Measurements from ENCODE around the gene ZNF438.

Gene ZNF438

GRCh38 chr10:30865141-30865926 lies 166.3 kb downstream of the ZNF438 start:
- TF ChIP-seq NFIC (IDR thresholded peaks at IDR 0.05) (no peak), CEBPB (IDR thresholded peaks at IDR 0.05) (no peak), RAD21 (IDR thresholded peaks at IDR 0.05; ENCODE audit: low read depth) (no peak), USF1 (IDR thresholded peaks at IDR 0.05) (no peak), FOXM1 (IDR thresholded peaks at IDR 0.05; ENCODE audit: borderline replicate concordance, low read depth) (no peak), TAF1 (IDR thresholded peaks at IDR 0.05; ENCODE audit: low read depth) (no peak), REST (IDR thresholded peaks at IDR 0.05; ENCODE audit: low read depth) (no peak), EGR1 (IDR thresholded peaks at IDR 0.05) (no peak), CREB1 (IDR thresholded peaks at IDR 0.05; ENCODE audit: low read depth) (no peak)

- no peak for TF ChIP-seq TEAD4 (IDR thresholded peaks at IDR 0.05)
- no peak for TF ChIP-seq TAF1 (IDR thresholded peaks at IDR 0.05; ENCODE audit: low read depth)
- TF ChIP-seq EP300 (IDR thresholded peaks at IDR 0.05; ENCODE audit: borderline replicate concordance), result no peak
- TF ChIP-seq CEBPB (IDR thresholded peaks at IDR 0.05), result no peak
- no peak for TF ChIP-seq CREB1 (IDR thresholded peaks at IDR 0.05; ENCODE audit: low read depth)
- TF ChIP-seq ZBTB7A (IDR thresholded peaks at IDR 0.05; ENCODE audit: low read depth), result no peak
- TF ChIP-seq EGR1 (IDR thresholded peaks at IDR 0.05), result no peak
- TF ChIP-seq USF1 (IDR thresholded peaks at IDR 0.05), result no peak
- TF ChIP-seq FOXM1 (IDR thresholded peaks at IDR 0.05; ENCODE audit: borderline replicate concordance, low read depth), result no peak
- no peak for TF ChIP-seq TCF12 (IDR thresholded peaks at IDR 0.05; ENCODE audit: low read depth)
- no peak for TF ChIP-seq YY1 (IDR thresholded peaks at IDR 0.05; ENCODE audit: low read depth)
- TF ChIP-seq NFIC (IDR thresholded peaks at IDR 0.05), result no peak
- TF ChIP-seq MAX (IDR thresholded peaks at IDR 0.05), result no peak
Observed at GRCh38 chr10:30863516-30864210, 168.0 kb downstream of the ZNF438 start.

GRCh38 chr10:30862486-30862885 lies 169.2 kb downstream of the ZNF438 start:
- TF ChIP-seq TAF1 (IDR thresholded peaks at IDR 0.05; ENCODE audit: low read depth) (no peak), CREB1 (IDR thresholded peaks at IDR 0.05; ENCODE audit: low read depth) (no peak), YY1 (IDR thresholded peaks at IDR 0.05; ENCODE audit: low read depth) (no peak), FOXM1 (IDR thresholded peaks at IDR 0.05; ENCODE audit: borderline replicate concordance, low read depth) (no peak), USF1 (IDR thresholded peaks at IDR 0.05) (no peak), ZBTB7A (IDR thresholded peaks at IDR 0.05; ENCODE audit: low read depth) (no peak), NFIC (IDR thresholded peaks at IDR 0.05) (no peak), REST (IDR thresholded peaks at IDR 0.05; ENCODE audit: low read depth) (no peak), TEAD4 (IDR thresholded peaks at IDR 0.05) (no peak), EGR1 (IDR thresholded peaks at IDR 0.05) (no peak), EP300 (IDR thresholded peaks at IDR 0.05; ENCODE audit: borderline replicate concordance) (no peak), CEBPB (IDR thresholded peaks at IDR 0.05) (no peak), RAD21 (IDR thresholded peaks at IDR 0.05; ENCODE audit: low read depth) (no peak), MAX (IDR thresholded peaks at IDR 0.05) (no peak)

GRCh38 chr10:30861976-30862375 lies 169.7 kb downstream of the ZNF438 start:
- TF ChIP-seq MAX (IDR thresholded peaks at IDR 0.05), result no peak
- no peak for TF ChIP-seq TEAD4 (IDR thresholded peaks at IDR 0.05)
- no peak for TF ChIP-seq YY1 (IDR thresholded peaks at IDR 0.05; ENCODE audit: low read depth)
- TF ChIP-seq USF1 (IDR thresholded peaks at IDR 0.05), result no peak
- TF ChIP-seq ZBTB7A (IDR thresholded peaks at IDR 0.05; ENCODE audit: low read depth), result no peak
- TF ChIP-seq FOXM1 (IDR thresholded peaks at IDR 0.05; ENCODE audit: borderline replicate concordance, low read depth), result no peak
- TF ChIP-seq CREB1 (IDR thresholded peaks at IDR 0.05; ENCODE audit: low read depth), result no peak
- no peak for TF ChIP-seq EGR1 (IDR thresholded peaks at IDR 0.05)
- no peak for TF ChIP-seq EP300 (IDR thresholded peaks at IDR 0.05; ENCODE audit: borderline replicate concordance)
- TF ChIP-seq RAD21 (IDR thresholded peaks at IDR 0.05; ENCODE audit: low read depth), result no peak
- no peak for TF ChIP-seq REST (IDR thresholded peaks at IDR 0.05; ENCODE audit: low read depth)
- TF ChIP-seq CEBPB (IDR thresholded peaks at IDR 0.05), result no peak
- no peak for TF ChIP-seq TAF1 (IDR thresholded peaks at IDR 0.05; ENCODE audit: low read depth)
- TF ChIP-seq NFIC (IDR thresholded peaks at IDR 0.05), result no peak

All from Ishikawa (cell line).